NCI-H510A (cell line): Measurements from ENCODE around the gene SOBP.

Source experiments
- DNase-seq: peaks from one replicate; lab custom pipeline; 2025; lab: John Stamatoyannopoulos, UW

SOBP gene

DNA sequence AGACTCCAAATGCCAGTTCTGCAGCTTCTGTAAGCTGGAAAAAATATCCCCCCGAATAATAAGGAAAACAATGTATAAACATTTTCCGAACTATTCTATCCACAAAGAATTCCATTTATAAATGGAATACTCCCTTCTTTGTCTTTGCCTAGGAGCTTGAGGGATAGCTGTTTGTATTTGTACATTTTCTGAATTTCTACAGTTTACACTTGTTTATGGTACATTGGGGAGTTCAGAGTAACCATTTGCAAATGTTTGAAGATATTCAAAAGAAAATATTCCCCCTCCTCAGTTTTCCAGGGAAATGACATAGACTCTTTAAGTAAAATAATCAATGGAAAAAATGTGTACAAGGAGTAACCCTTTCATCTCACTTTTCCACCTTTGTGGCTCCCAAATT is 149.6 kb downstream of the SOBP start:
- no peak for DNase-seq

DNA sequence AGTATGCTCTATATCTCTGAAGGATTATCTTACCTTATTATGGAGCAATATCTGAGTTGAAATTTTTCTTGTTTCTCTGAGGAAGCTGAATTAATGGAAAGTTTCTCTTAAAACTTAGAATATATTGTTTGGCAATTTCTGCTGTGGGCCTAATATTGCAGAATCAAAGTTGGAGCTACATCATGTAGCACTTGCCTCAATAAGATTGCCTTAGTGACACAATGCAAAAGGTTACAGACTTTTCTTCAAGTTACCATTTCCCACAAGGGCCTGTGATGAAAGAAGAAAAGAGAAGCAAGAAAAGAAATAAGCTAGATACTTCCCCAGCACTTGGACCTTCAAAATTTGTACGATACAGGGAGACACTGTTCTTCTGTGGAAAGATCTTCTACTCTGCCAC is 151.2 kb downstream of the SOBP start:
- no peak for DNase-seq

DNA sequence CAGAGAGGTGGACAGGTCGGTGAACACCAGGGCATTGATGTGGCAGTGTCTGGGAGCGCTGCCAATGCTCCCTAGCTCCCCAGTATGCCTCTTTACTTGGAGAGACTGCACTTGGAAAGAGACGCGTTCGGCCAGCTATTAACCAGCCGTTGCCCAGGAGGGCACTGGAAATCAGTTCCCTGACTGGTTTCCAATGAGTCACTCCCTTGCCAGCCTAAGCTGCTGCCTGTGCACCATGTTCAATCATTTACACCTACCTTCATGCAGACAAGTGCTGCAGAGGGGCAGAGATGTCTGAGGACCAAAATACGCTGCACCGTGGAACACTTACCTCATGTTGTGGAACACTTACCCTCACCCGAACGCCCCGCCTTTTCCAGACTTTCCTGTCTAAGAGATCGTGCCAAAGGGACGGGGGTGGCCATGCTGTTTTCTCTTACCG is 151.6 kb downstream of the SOBP start:
- no peak for DNase-seq

DNA sequence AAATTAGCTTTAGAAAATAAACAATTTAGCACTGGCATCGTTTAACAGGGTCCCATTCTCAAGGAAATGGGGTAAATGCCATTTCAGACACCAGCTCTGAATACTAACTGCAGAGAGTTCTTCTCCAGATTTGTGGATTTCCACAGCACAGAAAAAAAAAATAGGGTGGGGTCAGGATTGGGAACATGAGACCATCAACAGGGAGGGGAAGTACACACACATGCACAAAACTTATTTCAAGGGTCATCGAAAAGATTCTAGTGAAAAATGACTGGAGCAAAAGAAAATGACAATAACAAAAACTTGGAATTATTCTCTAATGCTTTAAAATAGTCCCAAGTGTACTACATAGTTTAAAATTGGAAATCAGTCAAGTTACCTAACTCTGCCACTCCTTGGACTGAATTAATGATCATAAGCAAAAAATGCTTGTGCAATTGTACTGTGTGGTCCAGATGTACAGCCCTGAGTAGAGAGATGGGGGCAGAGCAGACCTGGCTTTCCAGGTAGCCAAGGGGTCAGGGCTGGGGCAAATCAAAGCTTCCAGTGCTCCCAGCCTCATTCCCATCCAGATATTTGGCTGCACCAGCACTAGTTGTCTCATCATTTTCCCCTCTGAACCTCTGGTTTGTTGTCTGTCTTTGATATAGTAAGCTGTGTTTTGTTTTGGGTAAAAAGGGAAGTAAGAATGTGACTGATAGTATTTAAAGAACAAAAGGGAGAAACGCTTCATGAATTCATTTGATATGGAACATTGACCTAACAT is 152.4 kb downstream of the SOBP start:
- DNase-seq = no peak

DNA sequence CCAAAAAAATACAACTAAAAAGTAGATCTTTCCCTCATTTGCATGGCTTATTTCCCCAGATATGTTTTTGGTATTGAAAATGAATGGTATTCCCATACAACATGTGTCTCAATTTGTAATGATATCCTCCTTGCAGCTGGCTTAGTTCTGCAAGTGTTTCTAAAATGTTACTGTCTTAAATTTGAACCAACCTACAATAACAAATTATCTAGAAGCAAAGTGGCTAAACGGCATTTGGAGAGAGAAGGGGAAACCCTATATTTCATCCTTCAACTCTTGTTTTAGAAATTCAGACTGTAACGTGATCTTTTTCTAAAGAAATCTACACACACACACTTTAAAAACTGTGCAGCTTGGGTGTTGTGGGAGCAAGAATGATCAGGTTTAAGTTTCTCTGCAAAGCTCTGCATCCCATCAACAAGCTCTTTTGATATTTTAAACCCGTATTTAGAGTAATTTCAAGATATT is 153.0 kb downstream of the SOBP start:
- DNase-seq = no peak

DNA sequence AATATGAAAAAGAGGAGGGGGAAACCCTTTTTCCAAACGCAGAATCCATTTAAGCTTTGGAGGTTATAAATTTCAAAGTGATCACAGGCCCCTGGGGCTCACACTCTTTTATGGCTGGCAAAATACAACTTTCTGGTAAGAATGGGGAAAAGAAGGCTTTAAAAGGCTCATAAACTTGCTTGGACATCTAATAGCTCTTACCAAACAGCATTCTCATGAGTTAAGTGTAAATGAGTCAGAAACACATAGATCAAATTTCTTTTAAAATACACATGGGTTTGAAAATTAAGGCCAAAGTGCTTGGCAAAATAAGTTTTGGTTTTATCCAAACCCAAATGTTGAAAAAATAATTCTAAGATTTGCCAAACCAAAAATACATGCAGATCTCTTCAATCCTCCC is 154.6 kb downstream of the SOBP start:
- no peak for DNase-seq

DNA sequence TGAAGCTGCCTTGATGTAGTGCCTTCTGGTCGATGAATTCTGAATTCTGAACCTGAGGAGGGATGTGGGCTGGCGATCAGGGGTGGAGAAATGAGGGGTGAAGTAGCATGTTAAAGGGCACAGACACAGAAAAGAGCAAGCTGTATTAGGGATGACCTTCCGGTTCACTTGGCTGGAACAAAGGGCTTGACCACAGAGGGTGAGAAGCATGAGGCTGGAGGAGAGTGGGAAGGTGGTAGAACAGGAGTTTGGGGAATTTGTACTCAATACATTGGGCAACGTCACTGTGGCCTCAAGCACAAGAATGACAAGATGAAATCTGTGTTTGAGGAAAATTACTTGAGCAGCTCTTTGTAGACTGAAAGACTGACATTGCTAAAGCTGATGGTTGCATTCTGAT is 155.8 kb downstream of the SOBP start:
- no peak for DNase-seq

DNA sequence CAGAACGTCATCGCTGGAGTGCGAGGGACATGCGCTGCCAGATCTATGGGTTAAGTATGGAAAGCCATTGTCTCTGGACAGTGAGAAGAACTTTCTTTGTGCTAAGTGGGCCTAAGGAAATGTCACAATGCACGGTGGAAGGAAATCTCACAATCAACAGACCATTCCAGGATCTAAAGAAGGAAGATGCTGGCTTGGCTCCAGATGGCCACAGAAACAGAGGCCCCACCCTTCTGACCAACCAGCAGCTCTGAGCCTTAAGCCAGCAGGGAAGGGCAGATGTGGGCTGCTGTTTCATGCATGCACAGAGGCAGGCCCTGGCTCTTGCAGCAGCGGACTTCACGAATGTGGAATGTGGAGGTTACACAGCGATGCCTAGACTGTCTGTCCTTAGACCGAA is 156.3 kb downstream of the SOBP start:
- DNase-seq = no peak

DNA sequence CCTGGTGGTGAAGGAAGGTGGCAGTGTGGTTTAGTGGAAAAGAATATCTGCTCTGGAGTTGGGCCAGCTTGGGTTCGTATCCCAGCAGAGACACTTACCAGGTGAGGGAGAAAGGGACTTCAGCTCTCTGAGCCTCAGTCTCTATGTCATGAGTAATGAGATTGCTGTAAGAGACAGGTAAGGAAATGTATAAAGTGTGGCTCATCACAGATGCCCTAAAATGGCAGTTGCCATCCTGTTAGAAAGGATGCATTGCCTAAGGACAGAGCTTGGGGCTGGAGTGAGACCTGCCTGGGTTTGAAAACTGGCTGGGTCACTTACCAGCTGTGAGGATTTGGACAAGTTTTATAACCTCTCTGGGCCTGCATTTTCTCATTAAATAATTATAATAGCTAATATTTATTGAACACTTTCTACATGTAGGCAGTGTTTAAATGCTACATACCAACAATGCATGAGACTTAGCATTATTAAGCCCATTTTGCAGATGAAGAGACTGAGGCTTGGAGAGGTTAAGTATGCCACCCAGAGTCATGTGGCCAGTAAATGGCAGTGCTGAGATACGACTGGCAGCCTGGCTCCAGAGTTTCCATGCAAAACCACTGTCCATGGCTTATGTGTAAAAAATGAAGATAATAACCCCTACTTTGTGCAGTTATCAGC is 157.0 kb downstream of the SOBP start:
- no peak for DNase-seq

DNA sequence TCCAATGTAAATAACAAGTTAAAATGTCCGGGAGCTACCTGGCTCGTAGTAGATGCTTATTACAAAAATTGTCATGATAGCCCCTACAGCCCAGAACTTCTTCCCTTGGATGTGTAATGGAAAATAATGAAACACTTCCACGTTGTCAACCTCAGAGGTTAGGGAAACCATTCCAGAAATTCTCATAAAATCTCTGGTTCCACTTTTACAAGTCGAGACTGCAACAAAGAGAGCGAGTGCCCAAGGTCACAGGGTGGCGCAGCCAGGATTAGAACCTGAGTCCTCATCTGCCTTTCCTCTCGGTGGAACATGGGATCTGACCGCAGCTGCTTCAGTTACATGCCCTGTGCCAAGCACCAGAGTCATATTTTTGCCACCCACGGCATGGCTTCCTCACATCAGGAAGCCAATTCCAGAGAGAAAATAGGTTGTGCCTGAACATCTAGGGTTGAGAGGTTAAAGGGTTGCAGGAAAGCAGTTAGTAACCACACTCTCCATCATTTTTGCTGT is 157.6 kb downstream of the SOBP start:
- no peak for DNase-seq

DNA sequence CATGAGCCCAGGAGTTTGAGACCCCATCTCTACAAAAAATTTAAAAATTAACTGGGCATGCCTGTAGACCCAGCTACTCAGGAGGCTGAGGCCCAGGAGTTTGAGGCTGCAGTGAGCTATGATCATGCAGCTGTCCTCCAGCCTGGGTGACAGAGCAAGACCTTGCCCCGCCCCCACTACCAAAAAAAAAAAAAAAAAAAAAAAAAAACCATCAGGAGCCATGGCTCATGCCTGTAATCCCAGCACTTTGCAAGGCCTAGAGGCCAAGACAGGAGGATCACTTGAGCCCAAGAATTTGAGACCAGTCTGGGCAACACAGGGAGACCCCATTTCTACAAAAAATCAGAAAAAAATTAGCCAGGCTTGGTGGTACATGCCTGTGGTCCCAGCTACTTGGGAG is 159.1 kb downstream of the SOBP start:
- DNase-seq = no peak

DNA sequence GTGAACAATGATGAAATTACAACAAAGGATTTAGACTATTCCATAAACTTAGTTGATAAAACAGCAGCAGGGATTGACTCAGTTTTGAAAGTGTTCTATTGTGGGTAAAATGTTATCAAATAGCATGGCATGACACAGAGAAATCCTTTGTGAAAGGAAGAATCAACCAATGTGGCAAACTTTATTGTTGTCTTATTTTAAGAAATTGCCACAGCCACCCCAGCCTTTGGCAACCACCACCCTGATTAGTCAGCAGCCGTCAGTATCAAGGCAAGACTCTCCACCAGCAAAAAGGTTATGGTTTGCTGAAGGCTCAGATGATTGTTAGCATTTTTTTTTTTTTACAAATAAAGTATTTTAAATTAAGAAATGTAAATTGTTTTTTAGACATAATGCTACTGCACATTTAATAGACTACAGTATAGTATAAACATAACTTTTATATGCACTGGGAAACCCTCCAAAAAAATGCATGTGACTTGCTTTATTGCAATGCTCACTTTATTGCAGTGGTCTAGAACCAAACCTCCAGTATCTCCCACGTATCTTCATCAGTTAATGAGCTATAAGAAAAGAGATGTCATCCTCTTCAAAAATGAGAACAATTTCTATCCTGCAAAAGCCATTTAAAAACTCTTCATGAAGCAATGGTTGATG is 162.7 kb downstream of the SOBP start:
- no peak for DNase-seq

DNA sequence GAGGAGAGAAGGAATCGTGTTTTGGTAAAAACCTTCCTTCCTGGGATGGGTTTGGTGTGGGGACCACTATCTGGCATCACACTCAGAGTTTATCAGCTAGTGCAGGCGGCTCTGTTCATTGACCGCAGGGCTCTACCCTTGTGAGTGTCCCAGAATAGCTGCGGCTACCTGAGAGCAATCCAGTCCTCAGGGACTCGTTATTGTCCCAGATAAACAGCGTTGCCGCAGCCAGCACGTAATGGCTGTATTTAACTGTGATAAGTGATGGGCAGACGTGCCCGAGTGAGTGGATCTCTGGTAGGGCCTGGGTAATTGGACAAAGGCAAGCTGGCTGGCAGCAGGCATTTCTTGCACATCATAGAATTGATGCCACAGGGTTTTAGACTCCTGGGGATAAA is 163.3 kb downstream of the SOBP start:
- DNase-seq = no peak

DNA sequence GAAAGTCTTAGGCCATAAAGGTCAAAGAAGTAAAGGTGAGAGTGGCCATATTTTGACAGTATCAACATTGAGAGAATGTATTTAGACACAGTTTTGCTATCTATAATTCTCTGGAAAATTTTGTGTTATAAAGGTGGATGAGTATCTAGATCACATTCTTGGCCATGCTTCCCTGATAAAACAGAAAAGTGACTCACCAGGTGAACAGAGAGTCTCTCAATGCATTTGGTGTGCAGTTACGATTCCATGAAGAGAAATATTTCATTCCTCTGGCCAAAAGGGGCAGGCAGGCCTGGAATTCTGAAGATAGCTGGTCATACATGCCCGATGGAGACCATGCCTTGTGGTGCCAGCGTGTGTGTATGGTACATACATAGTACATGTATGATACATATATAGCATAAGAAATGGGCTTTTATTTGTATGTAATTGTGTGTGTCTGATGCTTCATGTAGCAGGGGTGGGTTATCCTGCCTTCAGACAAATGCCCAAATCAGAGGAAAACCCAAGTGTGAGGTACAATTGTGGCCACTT is 164.0 kb downstream of the SOBP start:
- no peak for DNase-seq

DNA sequence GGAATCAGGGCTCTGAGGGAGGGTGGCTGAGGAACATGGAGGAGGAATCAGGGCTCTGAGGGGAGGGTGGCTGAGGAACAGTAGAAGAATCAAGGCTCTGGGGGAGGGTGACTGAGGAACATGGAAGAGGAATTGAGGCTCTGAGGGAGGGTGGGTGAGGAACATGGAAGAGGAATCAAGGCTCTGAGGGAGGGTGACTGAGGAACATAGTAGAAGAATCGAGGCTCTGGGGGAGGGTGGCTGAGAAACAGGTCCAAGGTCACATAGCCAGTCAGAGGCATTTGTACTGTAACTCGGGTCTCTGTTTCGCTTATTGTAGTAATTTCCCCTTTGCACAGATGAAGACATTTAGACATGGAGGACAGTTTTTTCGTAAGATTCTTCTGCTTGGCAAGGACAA is 164.8 kb downstream of the SOBP start:
- no peak for DNase-seq

DNA sequence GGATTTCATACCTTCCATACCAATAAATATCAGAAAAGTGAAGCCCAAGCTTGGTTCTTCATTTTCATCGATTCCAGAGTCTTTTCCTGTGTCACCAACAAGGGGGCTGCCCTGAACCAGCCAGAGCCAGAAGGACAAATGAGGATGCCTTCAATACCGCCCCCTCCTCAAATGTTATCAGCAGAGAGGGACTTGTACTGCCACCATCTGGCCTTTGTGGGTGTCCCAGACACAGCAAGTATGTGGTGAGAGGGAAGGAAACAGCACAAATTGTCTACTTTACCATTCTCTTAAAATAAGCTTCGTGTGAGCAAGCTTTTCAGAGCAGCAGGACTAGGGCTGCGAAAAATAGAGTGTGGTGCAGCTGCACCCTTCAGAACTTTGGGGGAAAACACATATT is 165.3 kb downstream of the SOBP start:
- DNase-seq = no peak

DNA sequence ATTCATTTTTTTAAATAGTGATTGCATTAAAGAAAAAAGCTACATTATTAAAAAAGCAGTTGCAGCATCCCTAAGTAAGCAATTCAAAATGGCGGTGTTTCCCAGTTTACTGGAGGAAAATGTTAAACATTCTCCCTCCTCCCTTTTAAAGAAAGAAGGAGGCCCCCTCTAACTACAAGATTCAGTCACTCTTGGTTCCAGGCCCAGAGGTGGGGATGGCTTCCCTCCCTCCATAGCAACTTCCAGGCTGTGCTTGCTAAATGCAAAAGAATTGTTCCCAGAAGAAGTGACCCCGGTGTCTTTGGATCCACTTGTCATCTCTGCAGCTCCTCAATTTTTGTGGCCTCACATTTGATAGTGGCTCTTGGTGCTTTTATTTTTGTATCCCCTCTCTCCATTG is 165.9 kb downstream of the SOBP start:
- no peak for DNase-seq

DNA sequence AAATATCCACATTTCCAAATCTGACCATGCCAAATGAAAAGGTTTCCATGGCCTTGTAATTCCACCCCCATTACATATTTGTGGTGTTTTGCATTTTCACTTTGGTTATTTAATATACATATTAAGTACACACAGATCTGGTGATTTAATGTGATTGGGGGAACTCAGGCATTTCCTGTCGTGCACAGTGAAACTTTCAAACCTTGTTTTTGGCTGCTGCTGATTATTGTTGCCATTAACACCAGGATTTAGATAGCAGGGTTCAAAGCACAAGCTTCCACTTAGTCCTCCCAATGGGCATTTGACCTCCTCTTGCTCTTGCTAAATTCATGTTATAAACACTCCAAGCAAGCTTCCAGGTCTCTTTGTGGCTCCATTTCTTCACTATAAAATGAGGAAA is 166.5 kb downstream of the SOBP start:
- no peak for DNase-seq

DNA sequence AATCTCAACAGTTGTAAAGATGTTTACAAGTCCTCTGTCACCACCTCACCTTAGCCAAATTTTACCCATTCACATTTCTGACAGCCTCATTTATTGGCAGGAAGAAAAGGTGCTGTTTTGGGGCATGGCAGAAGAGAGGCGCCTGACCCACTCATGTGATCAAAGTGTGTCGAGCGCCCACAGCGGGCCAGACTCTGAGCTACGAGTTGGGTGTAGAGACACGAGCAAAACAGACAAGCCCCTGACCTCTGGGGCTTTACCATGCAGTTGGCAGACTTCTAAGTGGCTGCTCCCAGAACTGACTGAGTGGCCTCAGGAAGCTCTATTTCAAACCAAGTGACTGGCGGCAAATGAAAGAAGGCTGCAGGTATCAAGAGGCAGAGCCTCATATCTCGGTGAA is 167.0 kb downstream of the SOBP start:
- no peak for DNase-seq

DNA sequence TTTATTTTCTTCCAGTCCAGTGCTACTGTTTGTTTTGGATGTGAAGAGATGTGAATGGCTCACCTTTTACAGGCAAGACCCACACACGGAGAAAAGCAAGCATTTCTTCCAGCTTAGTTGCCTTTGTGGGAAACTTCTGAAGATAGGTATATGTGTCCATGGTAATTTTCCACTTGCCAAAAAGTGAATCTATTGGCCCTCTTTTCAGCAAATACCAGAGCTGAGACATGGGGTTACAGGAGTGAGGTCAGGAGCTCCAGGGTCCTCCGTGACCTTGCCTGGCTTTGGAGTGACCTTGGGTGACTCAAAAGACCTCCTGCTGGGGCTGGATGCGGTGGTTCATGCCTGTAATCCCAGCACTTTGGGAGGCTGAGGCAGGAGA is 167.4 kb downstream of the SOBP start:
- no peak for DNase-seq

DNA sequence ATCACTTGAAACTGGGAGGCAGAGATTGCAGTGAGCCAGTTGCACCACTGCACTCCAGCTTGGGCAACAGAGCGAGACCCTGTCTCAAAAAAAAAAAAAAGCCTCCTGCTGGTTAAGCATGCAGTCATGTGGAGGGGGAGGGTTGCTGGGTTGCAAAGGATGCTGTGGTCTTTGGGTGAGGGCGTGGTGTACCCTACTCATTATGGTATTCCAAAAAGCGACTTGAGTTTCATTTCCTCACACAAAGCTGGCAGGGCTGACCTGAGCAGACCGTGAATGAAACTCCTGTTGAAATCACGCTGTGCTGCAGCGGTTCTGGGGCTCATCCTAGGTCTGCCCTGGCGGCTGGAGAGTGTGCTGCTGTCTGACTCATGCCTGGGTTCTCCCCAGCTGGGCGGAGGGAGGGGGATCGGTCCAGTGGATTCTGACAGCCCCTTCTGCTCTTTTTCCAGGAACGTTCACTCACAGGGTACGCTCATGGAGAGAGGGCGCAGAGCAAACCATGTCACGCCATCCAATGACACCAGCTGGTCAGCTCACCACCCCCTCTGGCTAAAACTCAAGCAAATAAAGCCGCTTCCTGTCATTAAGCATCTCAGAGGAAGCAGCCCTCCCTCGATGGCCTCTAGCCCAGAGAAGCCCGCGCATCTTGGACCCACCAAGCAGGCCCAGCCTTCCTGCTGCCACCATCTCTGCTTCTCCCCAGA is 168.0 kb downstream of the SOBP start:
- DNase-seq = no peak
